T-helper 1 cell treated with Interleukin-12 subunit alpha and Interleukin-12 subunit beta and Interleukin-4 antibody, amounts not matched to agents 30 ng/mL and 1 ng/mL, for 36 hours (primary cell): ENCODE measurements around the gene SLC26A2. TPM values are rescaled to one million over a fixed set of nuclear protein-coding genes. Genes with fewer than 3 reads are reported as not detected.

ENCODE experiments used
- intact Hi-C: fragments of 100-400 bp; cut with micrococcal nuclease; formaldehyde crosslinking; loops from one replicate; pipeline ENCODE4 v1.15.1; 2024
- total RNA-seq: library from RNA; stranded (reverse); gene quantifications from 2 replicates; pipeline ENCODE4 v1.2.3, GENCODE V29; 2022

SLC26A2 gene
- total RNA-seq, 1 donor from 2014 or later, result 11.1 TPM

- intact Hi-C loops, result loop anchor here (2.0 kb wide), 4 partner anchors 100 to 1292 kb away; partner anchors contain the start of gene GM2A
Observed at GRCh38 chr5:149961186-149961685, 678 bp downstream of the SLC26A2 start.

- intact Hi-C loops, result loop anchor here (1.0 to 2.0 kb wide), 5 partner anchors 101 to 1291 kb away; partner anchors contain the start of gene GM2A
Observed at GRCh38 chr5:149961957-149962409, 1.4 kb downstream of the SLC26A2 start.

GRCh38 chr5:149962601-149963300 is 2.2 kb downstream of the SLC26A2 start:
- intact Hi-C loops, result loop anchor here (1.0 kb wide), 1 partner anchor 128 kb away; no protein-coding TSS in a partner anchor

- intact Hi-C loops, result no loop called here
Observed at GRCh38 chr5:149963729-149964128, 3.2 kb downstream of the SLC26A2 start.

GRCh38 chr5:149966946-149967345 is 6.4 kb downstream of the SLC26A2 start:
- intact Hi-C loops, result no loop called here

- intact Hi-C loops, result no loop called here
Observed at GRCh38 chr5:149969181-149969930, 8.8 kb downstream of the SLC26A2 start.

GRCh38 chr5:149975409-149975808 is 14.9 kb downstream of the SLC26A2 start:
- intact Hi-C loops, result no loop called here

- intact Hi-C loops, result no loop called here
Observed at GRCh38 chr5:149979896-149980295, 19.3 kb downstream of the SLC26A2 start.

- intact Hi-C loops, result no loop called here
Observed at GRCh38 chr5:149981206-149981605, 20.6 kb downstream of the SLC26A2 start.

GRCh38 chr5:149982505-149982904 is 21.9 kb downstream of the SLC26A2 start:
- intact Hi-C loops, result no loop called here

GRCh38 chr5:149988126-149988525 is 27.6 kb downstream of the SLC26A2 start:
- intact Hi-C loops, result no loop called here

GRCh38 chr5:149990518-149991376 is 30.2 kb downstream of the SLC26A2 start:
- intact Hi-C loops, result loop anchor here (1.0 kb wide), 8 partner anchors 10 to 354 kb away; partner anchors contain the start of genes HMGXB3, SLC26A2 and TIGD6

GRCh38 chr5:149993471-149993870 is 32.9 kb downstream of the SLC26A2 start:
- intact Hi-C loops, result no loop called here

GRCh38 chr5:149995385-149996204 is 35.0 kb downstream of the SLC26A2 start:
- intact Hi-C loops, result no loop called here

- intact Hi-C loops, result no loop called here
Observed at GRCh38 chr5:149996205-149996890, 35.8 kb downstream of the SLC26A2 start.

GRCh38 chr5:149998281-149998680 is 37.7 kb downstream of the SLC26A2 start:
- intact Hi-C loops, result no loop called here

GRCh38 chr5:149999359-149999758 is 38.8 kb downstream of the SLC26A2 start:
- intact Hi-C loops, result no loop called here

GRCh38 chr5:149999866-150000255 is 39.3 kb downstream of the SLC26A2 start:
- intact Hi-C loops, result loop anchor here (1.0 to 5.0 kb wide), 13 partner anchors 10 to 1772 kb away; partner anchors contain the start of genes CD74, CSNK1A1, G3BP1 and IRGM

- intact Hi-C loops, result loop anchor here (1.0 to 5.0 kb wide), 13 partner anchors 10 to 1772 kb away; partner anchors contain the start of genes CD74, CSNK1A1, G3BP1 and IRGM
Observed at GRCh38 chr5:150000256-150000989, 39.9 kb downstream of the SLC26A2 start, which contains the start of the genes HMGXB3 and TIGD6. Gene HMGXB3, plus strand, starts transcription at chr5:150000739. Its CDS starts 4,114 bp downstream, at chr5:150004853. Gene TIGD6, minus strand, starts transcription at chr5:150000654. Its CDS starts 4,306 bp downstream, at chr5:149996348.
